Eye (tissue), 1 donor: Measurements from ENCODE around the gene ZMIZ1.

Source experiments
- DNase-seq: peaks from one replicate; pipeline ENCODE4 v3.0.0-alpha.2; 2015

The ZMIZ1 gene

GRCh38 chr10:79298403-79299244 lies 229.9 kb downstream of the ZMIZ1 start:
- no peak for DNase-seq

DNA sequence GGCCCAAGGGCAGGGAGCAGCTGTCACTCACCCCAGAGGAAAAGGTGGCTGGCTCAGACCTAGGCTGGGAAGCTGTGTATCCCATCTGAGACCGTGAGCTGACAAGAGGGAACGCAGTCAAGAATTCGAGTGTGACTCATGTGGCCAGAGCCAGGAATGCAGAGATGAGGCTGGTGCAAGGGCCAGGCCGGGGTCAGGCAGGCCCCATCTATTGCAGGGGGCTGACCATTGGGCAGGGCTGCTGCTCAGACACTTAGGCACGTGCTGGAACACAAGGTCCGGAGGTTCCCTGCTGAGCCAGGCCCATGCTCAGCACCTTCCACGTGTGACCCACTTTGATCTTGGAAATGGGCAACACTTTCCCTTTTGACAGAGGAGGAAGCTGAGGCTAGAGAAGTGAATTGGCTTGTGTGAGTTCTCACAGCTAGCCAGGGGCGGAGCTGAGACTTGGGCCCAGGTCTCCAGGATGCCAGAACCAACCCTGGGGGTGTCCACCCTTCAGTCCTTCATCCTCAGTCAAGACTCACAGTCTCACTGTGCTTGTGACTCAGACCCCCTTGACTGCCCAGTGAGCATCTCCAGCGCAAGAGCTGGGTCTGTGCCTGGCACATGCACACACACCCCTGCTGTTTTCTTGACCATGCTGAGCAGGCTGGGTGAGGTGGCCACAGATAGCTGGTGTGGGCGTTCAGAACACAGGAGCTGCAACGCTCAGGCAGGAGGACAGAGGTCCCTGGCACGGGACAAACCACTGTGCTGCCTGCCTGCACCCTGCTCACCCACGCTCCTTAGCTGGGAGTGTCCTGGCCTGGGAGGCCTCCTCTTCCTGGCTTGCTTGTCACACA lies 230.9 kb downstream of the ZMIZ1 start:
- DNase-seq: no peak

DNA sequence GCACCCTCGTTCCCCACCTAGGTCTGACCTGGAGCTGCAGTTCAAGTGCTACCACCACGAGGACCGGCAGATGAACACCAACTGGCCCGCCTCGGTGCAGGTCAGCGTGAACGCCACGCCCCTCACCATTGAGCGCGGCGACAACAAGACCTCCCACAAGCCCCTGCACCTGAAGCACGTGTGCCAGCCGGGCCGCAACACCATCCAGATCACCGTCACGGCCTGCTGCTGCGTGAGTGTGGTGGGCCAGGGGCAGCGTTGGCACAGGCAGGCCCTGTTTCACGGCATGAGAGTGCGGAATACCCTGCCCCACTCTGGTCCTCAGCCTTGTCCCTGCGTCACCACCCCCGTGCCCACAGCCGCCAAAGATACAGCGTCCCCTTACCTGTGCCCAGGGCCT lies 231.9 kb downstream of the ZMIZ1 start:
- no peak for DNase-seq

DNA sequence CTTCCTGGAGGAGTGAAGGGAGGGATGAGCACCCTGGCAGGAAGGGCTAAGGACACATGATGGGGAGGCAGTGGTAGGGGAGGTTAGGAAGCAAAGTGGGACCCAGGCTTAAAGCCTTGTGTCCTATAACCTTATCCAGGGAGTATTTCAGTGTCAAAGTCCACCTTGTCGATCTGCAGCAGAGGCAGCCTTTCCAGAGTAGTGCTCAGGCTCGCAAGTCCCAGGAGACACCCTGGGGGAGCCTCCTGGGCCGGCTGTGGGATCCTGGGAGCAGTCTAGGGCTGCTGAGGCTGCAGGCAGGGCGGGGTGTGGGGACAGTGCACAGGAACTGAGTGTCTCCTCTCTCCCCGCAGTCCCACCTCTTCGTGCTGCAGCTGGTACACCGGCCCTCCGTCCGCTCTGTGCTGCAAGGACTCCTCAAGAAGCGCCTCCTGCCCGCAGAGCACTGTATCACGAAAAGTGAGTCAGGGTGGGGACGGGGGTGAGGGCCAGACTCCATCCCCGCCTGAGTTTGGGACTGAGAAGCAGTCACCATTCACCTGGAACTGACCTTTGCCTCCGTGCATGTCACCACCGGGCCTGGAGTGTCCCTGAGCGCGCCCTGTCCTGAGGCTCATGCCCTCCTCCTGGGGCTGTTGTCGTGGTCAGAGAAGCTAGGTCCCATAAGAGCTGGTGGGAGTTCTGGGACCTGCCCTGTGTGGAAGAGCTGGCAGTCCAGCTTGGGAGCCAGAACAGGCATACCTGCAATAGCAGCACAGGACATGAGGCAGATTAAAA lies 233.2 kb downstream of the ZMIZ1 start:
- DNase-seq: no peak

- no peak for DNase-seq
Measured at GRCh38 chr10:79303631-79304478, 235.1 kb downstream of the ZMIZ1 start.

DNA sequence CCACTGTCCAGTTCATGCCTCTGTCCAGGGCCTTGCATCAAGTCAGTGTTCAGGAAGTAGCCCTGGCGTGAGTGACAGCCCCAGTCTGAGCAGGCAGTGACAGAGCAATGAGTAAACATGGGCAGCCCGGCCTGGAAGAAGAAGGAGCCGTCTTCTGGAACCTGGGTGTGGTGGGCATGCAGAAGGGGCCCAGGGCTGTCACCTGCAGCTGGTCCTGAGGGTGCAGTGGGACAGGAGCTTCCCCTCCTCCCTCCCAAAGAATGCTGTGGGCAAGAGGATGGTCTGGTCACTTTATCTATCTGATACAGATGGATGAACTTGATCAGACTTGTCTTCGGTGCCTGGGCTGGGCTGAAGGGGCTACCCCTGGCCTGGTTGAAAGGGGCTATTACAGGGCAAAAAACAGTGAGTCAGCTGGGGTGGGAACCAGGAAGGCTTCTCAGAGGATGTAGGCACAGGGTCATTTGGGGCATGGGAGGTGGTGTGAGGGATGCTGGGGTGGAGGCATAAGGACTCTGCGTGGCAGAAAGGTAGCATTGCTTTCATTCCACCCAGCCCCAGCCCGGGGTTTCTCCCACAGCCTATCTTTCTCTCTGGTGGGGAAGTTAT lies 235.8 kb downstream of the ZMIZ1 start:
- no peak for DNase-seq

- no peak for DNase-seq
Measured at GRCh38 chr10:79305515-79305914, 236.7 kb downstream of the ZMIZ1 start.

GRCh38 chr10:79305988-79306387 lies 237.2 kb downstream of the ZMIZ1 start:
- no peak for DNase-seq

DNA sequence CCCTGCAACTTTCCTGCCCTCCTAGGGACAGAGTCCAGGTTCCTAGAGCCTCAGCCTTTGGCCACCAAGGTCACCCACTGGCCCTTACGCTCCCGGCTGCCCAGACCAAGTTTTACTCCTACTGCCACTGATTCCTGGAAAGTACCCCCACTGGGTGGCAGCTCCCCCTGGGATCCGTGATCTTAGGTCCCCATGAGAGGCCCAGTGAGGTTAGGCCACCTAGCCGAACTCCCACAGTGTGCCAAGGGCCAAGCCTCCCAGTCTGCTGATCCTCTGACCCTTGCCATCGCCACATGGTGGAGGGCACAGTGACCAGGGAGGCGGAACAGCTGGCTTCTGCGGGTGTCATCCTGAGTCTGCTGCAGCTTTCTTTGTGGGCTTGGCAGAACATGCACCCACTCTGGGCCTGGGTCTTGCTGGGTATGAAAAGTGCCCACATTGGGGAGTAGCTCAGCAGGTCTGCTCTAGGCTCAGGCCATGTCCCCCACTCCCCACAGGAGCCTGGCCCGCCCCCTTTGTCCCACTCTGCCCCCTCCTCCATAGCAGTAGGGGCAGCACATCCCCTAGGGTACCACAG lies 238.0 kb downstream of the ZMIZ1 start:
- DNase-seq: no peak

GRCh38 chr10:79308016-79308415 lies 239.2 kb downstream of the ZMIZ1 start:
- DNase-seq: no peak

GRCh38 chr10:79308969-79309665 lies 240.4 kb downstream of the ZMIZ1 start:
- no peak for DNase-seq

DNA sequence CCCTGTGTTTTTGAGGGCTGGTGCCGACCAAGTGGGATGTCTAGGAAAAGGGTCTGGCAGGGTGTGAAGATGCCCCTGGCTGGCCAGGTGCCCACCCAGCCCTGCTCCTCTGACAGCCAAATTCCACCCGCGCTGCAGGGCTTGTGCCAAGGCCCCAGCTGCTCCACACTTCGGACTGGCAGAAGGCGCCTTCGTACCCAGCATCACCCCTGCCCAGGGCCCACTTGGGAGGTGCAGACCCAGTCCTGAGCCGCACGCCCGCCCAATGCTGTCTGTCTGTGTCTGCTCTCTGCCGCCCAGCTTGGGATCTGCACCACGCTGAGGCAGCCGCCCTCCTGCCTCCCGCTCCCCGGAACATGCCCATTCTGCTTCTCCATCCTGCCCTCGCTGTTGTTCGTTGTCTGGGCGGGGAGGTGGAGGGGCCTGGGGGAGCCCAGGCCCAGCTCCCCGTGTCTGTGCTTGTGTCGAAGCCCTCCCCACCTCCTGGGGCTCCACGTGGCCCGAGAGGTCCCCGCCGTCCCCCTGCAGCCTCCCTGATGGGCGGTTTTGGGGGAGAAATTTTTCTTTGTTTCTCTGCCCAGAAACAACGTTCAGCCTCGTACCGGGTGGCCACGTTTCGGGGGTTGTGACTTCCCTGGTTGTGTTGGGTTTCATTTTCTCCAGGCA lies 241.6 kb downstream of the ZMIZ1 start:
- no peak for DNase-seq

GRCh38 chr10:79310911-79311573 lies 242.3 kb downstream of the ZMIZ1 start:
- DNase-seq: no peak

- DNase-seq: no peak
Measured at GRCh38 chr10:79311581-79312407, 243.0 kb downstream of the ZMIZ1 start.

DNA sequence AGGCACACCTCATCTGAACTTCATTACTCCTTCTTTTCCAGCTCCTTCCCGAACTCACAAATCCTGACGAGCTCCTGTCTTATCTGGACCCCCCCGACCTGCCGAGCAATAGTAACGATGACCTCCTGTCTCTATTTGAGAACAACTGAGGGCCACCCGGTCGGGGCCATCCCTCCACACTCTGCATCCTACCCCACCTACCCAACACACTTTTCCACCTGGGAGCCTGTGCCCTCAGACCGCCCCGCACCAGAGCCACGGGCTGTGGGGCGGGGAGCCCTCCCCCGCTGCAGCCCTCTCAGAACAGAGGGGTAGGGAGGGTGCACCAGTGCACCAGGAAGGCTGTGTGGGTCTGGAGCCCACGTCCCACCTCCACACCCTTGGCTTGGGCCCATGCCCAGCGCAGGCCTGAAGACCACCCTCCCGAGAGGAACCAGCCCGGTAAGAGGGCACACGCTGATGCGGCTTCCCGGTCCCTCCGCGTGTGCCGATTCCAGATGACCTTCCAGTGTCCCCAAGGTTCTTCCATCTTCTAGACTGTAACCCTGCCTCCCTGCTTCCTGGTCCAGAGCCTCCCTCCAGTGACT lies 243.9 kb downstream of the ZMIZ1 start:
- no peak for DNase-seq

GRCh38 chr10:79313320-79313719 lies 244.6 kb downstream of the ZMIZ1 start:
- DNase-seq: no peak

- DNase-seq: no peak
Measured at GRCh38 chr10:79313911-79314439, 245.2 kb downstream of the ZMIZ1 start.
